Left lung (tissue), 10 donors: Measurements from ENCODE around the gene SLC28A3. TPM values are rescaled to one million over a fixed set of nuclear protein-coding genes. Genes with fewer than 3 reads are reported as not detected.

ENCODE experiments used
- ATAC-seq: fragments of 200-7000 bp; cut with Tn5 transposase; one replicate; pipeline ENCODE4 v1.9.1; 2020; ENCODE audit warnings: moderate library complexity
- DNase-seq, 4 donors: peaks; one replicate each; pipeline ENCODE4 v3.0.0-alpha.2; 2013 to 2020
- H3K27ac ChIP-seq, 2 donors: fragments of 200-600 bp; sonication (generic) in 1 of 2; one replicate each; pipeline versions ENCODE4 v1.5.0 to v1.8.0; 2020 to 2021
- H3K27me3 ChIP-seq, 2 donors: fragments of 200-600 bp; sonication (generic) in 1 of 2; one replicate each; pipeline versions ENCODE4 v1.5.0 to v1.8.0; 2020 to 2021
- H3K36me3 ChIP-seq, 2 donors: fragments of 200-600 bp; sonication (generic) in 1 of 2; one replicate each; pipeline versions ENCODE4 v1.5.0 to v1.8.0; 2020 to 2021
- H3K4me1 ChIP-seq, 2 donors: fragments of 200-600 bp; one replicate each; pipeline ENCODE4 v1.8.0; 2021
- H3K4me3 ChIP-seq, 2 donors: fragments of 200-600 bp; sonication (generic) in 1 of 2; one replicate each; pipeline versions ENCODE4 v1.5.0 to v1.8.0; 2020 to 2021; ENCODE audit warnings: mild to moderate bottlenecking in 1 of 2
- H3K9me3 ChIP-seq, 2 donors: fragments of 200-600 bp; sonication (generic) in 1 of 2; one replicate each; pipeline versions ENCODE4 v1.5.0 to v1.8.0; 2020 to 2021
- intact Hi-C, 2 donors: fragments of 100-400 bp; cut with DNase I; formaldehyde crosslinking; loops; one replicate each; pipeline versions ENCODE4 v1.11.2 to v1.14.2; 2022
- polyA plus RNA-seq, 6 donors: library from polyadenylated mRNA; unstranded; fragments of 120-200 nt; gene quantifications; one replicate each; pipeline ENCODE4 v1.2.1, GENCODE V29; 2013; ENCODE audit not compliant: insufficient read length in 6 of 6
- total RNA-seq, 2 donors: library from RNA; stranded (reverse); fragmentation: NEBNext Ultra II Directional; extraction: Animal tissue kit (Norgen Biotek cat#: 25700); gene quantifications; one replicate each; pipeline ENCODE4 v1.2.1, GENCODE V29; 2021
- TF ChIP-seq, protein P1 (sequence below), 2 donors: fragments of 200-600 bp; sonication (generic) in 1 of 2; IDR thresholded peaks; one replicate each; pipeline versions ENCODE4 v1.5.0 to v1.8.0; 2021; ENCODE audit warnings: antibody characterized with exemption in 2 of 2
- donor health status: DM: no; HTN: yes; CAD: no.
- donor health status: DM: no; HTN: no; CAD: no.

Gene SLC28A3
- total and polyA plus RNA-seq, 8 donors = 0.23 to 1.5 (median 0.30) TPM

DNA sequence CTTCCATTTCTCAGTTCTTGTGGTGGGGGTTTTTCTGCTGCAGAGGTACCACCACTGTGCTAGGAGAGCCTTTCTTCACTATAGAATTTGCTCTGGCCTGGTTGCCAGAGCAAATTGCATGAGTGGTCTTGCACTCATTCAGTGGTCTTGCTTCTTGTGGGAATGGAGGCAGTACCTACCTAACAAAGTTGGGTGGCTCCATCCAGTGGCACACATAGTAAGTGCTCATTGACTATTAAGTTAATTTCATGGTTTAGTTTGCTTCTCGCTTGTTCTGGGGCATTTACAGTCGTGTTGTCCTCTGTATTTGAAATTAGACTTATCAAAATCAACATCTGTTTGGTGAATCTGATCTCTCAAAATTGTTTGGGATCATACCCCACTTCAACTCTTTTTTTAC is 23.0 kb downstream of the SLC28A3 start:
- no peak for DNase-seq
- no peak for ATAC-seq
- TF ChIP-seq, protein P1, sequence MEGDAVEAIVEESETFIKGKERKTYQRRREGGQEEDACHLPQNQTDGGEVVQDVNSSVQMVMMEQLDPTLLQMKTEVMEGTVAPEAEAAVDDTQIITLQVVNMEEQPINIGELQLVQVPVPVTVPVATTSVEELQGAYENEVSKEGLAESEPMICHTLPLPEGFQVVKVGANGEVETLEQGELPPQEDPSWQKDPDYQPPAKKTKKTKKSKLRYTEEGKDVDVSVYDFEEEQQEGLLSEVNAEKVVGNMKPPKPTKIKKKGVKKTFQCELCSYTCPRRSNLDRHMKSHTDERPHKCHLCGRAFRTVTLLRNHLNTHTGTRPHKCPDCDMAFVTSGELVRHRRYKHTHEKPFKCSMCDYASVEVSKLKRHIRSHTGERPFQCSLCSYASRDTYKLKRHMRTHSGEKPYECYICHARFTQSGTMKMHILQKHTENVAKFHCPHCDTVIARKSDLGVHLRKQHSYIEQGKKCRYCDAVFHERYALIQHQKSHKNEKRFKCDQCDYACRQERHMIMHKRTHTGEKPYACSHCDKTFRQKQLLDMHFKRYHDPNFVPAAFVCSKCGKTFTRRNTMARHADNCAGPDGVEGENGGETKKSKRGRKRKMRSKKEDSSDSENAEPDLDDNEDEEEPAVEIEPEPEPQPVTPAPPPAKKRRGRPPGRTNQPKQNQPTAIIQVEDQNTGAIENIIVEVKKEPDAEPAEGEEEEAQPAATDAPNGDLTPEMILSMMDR (IDR thresholded peaks at IDR 0.05) = no peak
- Histone ChIP-seq H3K4me3 (no peak overlapping the region), H3K27me3 (no peaks in the 10 kb centered on the region), H3K27ac (no peak overlapping the region), H3K9me3 (no peaks in the 10 kb centered on the region), H3K4me1 (peaks cover 0 to 12% of the 10 kb centered on the region in 2 donors), H3K36me3 (no peaks in the 10 kb centered on the region)
- intact Hi-C loops = no loop called here

DNA sequence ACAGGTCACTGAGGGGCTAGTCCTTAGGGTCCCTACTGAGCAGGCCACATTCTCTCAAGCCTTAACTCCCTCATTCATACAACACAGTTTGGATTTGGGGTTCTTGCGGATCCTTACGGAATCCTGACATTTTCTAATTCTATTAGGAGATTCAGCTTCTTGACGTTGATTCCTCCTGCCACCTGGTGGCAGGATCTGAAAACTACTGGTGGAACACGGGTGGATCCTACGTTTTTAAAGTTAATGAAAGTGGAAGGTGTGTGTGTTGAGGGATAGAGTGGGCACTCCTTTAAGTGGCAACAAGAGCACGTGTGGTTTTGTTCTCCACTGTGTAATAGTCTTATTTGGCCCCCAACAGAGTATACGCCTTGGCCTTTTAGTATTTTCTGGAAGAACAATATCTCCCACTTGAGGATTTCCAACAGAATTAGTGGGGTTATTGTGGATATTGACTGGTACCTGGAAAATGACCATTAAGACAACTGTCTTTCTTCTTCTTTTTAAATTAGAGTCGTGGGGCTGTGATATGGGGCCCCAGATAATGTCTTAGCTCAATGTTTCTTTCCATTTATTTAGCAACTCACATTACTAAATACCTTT is 25.2 kb downstream of the SLC28A3 start:
- no peaks in the 10 kb centered on the region for H3K36me3 ChIP-seq
- H3K9me3 ChIP-seq = no peaks in the 10 kb centered on the region
- peak in 3 of 4 donors; percentile 37 to 75 (median 53) for DNase-seq
- intact Hi-C loops = no loop called here
- H3K27me3 ChIP-seq = no peaks in the 10 kb centered on the region
- H3K4me1 ChIP-seq = peaks cover 0 to 12% of the 10 kb centered on the region in 2 donors
- peak; percentile 90 for ATAC-seq
- no peak overlapping the region for H3K27ac ChIP-seq
- TF ChIP-seq, protein P1 (IDR thresholded peaks at IDR 0.05) = peak; percentile 82 to 86
- no peak overlapping the region for H3K4me3 ChIP-seq

DNA sequence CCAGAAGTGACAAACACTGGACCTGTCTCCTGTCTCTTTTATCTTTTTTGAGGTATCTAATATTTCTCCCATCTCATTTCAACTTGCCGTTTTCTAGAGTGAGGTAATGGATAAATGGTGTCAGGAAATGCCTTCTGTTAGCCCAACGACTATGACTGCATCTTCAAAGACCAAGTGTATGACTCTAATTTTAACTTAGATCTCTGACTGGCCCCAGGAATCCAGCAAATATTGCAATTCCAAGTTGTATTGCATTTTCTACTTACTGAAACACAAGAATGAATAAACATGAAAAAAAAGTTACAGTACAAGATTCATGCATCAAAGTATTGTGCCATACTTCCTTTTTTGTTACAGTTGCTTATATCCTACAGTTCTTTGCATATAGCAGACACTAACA is 26.3 kb downstream of the SLC28A3 start:
- TF ChIP-seq, protein P1 (IDR thresholded peaks at IDR 0.05) = no peak
- no peaks in the 10 kb centered on the region for H3K27me3 ChIP-seq
- no peak overlapping the region for H3K4me3 ChIP-seq
- ATAC-seq (no peak), DNase-seq (no peak)
- H3K9me3 ChIP-seq = no peaks in the 10 kb centered on the region
- H3K4me1 ChIP-seq = peaks cover 0 to 12% of the 10 kb centered on the region in 2 donors
- no peaks in the 10 kb centered on the region for H3K36me3 ChIP-seq
- intact Hi-C loops = loop anchor here in 1 of 2 donors (5.0 kb wide), 1 partner anchor 372 kb away; no protein-coding TSS in a partner anchor
- no peak overlapping the region for H3K27ac ChIP-seq

DNA sequence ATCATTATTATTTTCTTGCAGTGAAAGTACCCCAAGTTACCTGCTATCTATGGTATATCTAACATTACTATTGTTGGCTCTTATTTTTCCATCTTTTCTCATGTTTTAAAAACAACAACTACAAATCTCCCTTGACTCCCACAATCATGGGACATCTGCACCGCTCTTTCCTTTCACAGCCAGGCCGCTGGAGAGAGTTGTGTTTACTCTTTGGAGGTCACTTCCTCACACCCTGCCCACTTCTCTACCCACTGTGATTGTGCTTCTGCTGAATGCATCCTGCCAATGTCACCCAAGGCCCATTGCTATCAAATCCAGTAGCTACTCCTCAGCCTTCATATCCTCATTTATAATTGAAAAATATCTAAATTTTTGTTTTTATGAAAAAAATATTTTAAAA is 29.7 kb downstream of the SLC28A3 start:
- TF ChIP-seq, protein P1 (IDR thresholded peaks at IDR 0.05) = no peak
- Histone ChIP-seq H3K4me3 (no peak overlapping the region), H3K4me1 (peaks cover 0 to 11% of the 10 kb centered on the region in 2 donors), H3K36me3 (no peaks in the 10 kb centered on the region), H3K27ac (no peak overlapping the region), H3K27me3 (no peaks in the 10 kb centered on the region), H3K9me3 (no peaks in the 10 kb centered on the region)
- ATAC-seq (no peak), DNase-seq (peak in 1 of 4 donors; percentile 5)
- intact Hi-C loops = loop anchor here in 1 of 2 donors (5.0 kb wide), 1 partner anchor 369 kb away; no protein-coding TSS in a partner anchor

DNA sequence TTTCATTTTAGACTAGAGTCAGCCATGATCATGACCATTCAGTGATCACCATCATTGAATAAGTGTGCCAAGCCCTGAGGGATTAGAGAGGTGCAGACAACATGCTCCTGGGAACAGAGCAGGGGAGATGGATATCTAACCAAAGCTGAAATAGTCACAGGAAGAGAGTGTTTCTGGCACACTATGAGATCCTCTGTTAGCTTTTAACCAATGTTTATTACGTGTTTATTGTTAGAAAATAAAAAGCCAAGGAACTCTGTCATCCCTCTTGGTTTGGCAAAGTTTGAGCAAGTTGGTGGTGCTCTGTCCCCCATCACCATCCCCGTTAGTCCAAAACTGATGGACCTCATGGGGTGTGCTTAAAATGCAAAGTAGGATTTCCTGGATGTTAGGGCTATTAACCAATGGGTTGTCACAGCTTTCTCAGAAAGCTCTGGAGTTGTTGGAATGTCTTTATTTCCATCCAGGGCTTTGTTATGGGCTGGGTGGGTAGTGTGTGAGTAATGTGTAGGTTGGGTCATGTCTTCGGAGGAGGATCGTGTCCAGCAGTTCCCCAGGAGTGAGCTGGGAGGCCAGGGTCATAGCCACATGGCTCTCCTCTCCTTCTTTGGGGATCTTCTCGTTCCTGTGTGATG is 34.9 kb downstream of the SLC28A3 start:
- DNase-seq (no peak), ATAC-seq (no peak)
- no peak overlapping the region for H3K4me3 ChIP-seq
- H3K4me1 ChIP-seq = peaks cover 0 to 12% of the 10 kb centered on the region in 2 donors
- no peaks in the 10 kb centered on the region for H3K9me3 ChIP-seq
- H3K27me3 ChIP-seq = no peaks in the 10 kb centered on the region
- intact Hi-C loops = no loop called here
- H3K27ac ChIP-seq = no peak overlapping the region
- H3K36me3 ChIP-seq = no peaks in the 10 kb centered on the region
- TF ChIP-seq, protein P1 (IDR thresholded peaks at IDR 0.05) = no peak
